GM10248 (cell line): ENCODE measurements around the gene INS.

Experiments
- CTCF ChIA-PET: fragments of 300-600 bp; sonication (Branson Sonifier 250); formaldehyde crosslinking; extraction: SDS; loops from one replicate; lab custom pipeline; 2021; ENCODE audit warnings: antibody characterized with exemption; lab: Yijun Ruan, JAX
- POLR2A ChIA-PET: fragments of 350-650 bp; sonication (Branson Sonifier 250); formaldehyde crosslinking; extraction: SDS; loops from one replicate; lab custom pipeline; 2020; ENCODE audit warnings: antibody characterized with exemption; lab: Yijun Ruan, JAX
- DNase-seq: peaks from one replicate; pipeline ENCODE4 v3.0.0; 2012; ENCODE audit errors: extremely low spot score
- CTCF ChIP-seq: IDR thresholded peaks from 2 replicates; pipeline ENCODE4 v1.5.1; 2012; ENCODE audit warnings: mild to moderate bottlenecking, low read depth; ENCODE audit errors: extremely low read depth, missing control alignments, control extremely low read depth

INS gene

GRCh38 chr11:2142300-2142759 is 18.7 kb downstream of the INS start:
- no peak for TF ChIP-seq CTCF
- CTCF ChIA-PET, result interaction anchor here (0.8 to 4.9 kb wide), 6 partner anchors 9 to 490 kb away, joined by 3 to 43 read pairs (median 4); no protein-coding TSS in a partner anchor
- no peak for DNase-seq
- POLR2A ChIA-PET, result no interaction called here

GRCh38 chr11:2140411-2141400 is 20.3 kb downstream of the INS start:
- no peak for DNase-seq
- POLR2A ChIA-PET, result no interaction called here
- CTCF ChIA-PET, result interaction anchor here (1.0 to 4.9 kb wide), 3 partner anchors 9 to 308 kb away, joined by 3 to 43 read pairs (median 5); no protein-coding TSS in a partner anchor
- no peak for TF ChIP-seq CTCF

- no peak for TF ChIP-seq CTCF
- CTCF ChIA-PET, result interaction anchor here (4.9 kb wide), 1 partner anchor 12 kb away, joined by 43 read pairs; no protein-coding TSS in a partner anchor
- no peak for DNase-seq
- POLR2A ChIA-PET, result no interaction called here
These were observed 21.2 kb downstream of the INS start for GRCh38 chr11:2139621-2140337.

GRCh38 chr11:2139123-2139521 is 21.9 kb downstream of the INS start, which contains the start of gene IGF2:
Gene IGF2 (minus strand): TSS chr11:2139389. CDS start chr11:2135523, 3,866 bp downstream.
- POLR2A ChIA-PET, result no interaction called here
- no peak for TF ChIP-seq CTCF
- CTCF ChIA-PET, result no interaction called here
- no peak for DNase-seq

- no peak for TF ChIP-seq CTCF
- no peak for DNase-seq
- CTCF ChIA-PET, result no interaction called here
- POLR2A ChIA-PET, result no interaction called here
These were observed 22.4 kb downstream of the INS start for GRCh38 chr11:2138431-2139122.
